GM18909 (cell line): ENCODE results near the gene PROM1.

Source experiments
- ATAC-seq: cut with Tn5 transposase; IDR thresholded peaks from one replicate; pipeline ENCODE4 v1.9.1; 2021; ENCODE audit warnings: mild to moderate bottlenecking; ENCODE audit not compliant: unreplicated experiment, poor library complexity

PROM1 gene

GRCh38 chr4:15955670-15956069, 128.2 kb downstream of the PROM1 start:
- ATAC-seq, result no peak

DNA sequence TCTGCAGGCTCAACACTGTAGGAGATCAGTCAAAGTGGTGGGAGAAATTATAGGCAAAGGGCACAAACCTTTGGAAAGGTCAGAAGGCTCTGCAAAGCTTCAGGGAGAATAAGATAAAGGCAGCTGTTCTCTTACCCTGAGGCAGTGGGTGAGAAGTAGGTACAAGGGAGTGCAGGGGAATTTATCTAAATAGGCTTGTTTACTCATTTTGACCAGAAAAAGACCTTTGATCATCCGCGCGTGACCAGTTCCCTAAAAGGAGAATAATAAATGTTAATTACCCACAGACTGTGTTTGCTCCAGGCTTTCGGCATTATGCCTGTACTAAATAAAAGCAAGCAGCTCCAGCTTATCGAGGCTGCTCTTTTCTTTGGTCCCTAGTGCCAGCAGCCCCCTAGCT, 130.2 kb downstream of the PROM1 start:
- no peak for ATAC-seq

DNA sequence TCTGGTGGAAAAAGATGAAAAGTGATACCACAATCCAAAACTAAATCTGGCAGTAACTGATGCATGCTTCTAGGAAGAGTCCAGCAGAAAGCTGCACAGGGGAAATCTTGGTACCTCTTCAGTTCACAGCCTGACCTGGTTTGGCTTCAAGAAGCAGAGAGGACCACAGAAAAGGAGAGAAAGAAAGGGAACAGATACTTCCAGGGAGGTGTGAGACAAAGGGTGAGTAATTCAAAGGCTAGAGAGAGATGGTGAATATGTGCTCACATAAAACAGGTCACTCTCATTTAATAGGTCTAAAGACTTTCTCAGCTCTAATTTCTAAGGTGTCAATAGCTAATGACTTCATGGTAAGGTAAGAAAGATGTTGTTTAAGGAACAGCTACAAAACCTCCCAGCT, 132.0 kb downstream of the PROM1 start:
- ATAC-seq, result no peak

- no peak for ATAC-seq
Measured at GRCh38 chr4:15948826-15949225, 135.0 kb downstream of the PROM1 start.

DNA sequence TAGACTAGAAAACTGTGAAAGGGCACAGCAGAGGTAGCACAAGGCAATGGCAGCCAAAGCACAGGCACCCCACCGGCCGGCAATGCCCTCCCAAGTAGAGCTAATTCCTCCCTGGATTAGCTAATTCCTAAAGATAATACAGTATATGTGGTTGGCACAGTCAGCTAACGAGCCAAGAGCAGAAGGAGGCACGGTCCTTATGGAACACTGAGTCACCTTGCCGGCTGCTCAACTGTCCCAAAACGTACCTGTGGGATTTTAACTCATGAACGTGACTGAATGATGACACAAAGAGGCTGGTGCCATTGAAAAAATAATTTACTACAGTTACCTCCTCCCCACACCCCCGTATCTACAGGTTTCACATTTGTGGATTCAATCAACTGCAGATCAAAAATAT, 136.1 kb downstream of the PROM1 start:
- ATAC-seq, result no peak

DNA sequence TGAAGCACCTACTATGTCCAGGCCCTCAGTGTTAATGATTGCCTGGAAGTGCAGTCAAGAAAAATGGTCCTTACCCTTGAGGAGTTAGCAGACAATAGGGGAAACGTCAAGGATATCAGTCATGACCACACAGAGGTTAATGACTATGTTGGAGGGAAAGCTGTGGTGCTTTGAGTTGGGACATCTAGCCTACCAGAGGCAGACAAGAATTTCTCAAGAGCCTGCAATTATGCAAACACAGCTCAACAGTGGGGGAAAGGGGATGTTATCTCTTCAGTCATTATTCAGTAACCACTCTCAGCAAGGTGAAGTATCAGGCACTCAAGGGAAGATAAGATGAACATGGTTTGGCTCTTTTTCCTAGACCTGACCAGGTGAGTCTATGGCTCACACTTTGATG, 138.3 kb downstream of the PROM1 start:
- ATAC-seq, result no peak

GRCh38 chr4:15944895-15945294, 138.9 kb downstream of the PROM1 start:
- ATAC-seq, result no peak

DNA sequence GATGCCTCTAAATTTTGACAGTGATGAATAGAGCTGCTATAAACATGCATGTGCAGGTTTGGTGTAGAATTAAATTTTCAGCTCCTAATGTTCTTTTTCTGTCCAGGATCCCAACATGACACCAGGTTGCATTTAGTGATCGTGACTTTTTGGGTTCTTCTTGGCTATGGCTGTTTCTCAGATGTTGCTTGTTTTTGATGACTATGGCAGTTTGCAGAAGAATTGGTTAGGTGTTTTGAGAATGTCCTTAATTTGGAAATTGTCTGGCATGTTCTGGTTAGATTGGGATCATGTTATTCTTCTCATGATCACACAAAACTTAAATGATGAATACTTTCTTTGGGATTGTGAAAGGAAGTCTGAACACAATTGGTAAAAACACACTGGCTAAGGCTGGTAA, 141.5 kb downstream of the PROM1 start:
- ATAC-seq, result no peak

DNA sequence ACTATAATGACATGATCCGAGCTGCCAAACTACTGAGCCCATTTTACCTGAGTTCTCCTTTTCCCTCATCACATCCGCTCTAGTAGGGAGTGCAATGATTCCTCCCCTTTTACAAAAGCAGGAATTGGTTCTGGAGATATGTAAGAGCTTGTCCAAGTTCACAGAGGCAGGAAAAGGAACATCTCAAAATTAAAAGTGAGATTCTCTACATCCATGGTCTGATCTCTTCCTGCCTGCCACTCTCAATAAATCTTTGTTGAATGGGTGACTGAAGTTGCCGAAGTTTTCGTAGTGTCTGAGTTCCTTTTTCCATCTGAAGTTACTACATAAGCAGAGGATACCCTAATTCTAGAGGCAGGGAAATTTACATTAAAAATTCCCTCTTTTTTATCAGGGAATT, 145.2 kb downstream of the PROM1 start, which contains the start of gene FGFBP1:
FGFBP1 (minus strand) TSS at position 101 of the 400 bp plus-strand sequence. CDS start 2,108 bp downstream, outside the sequence.
- no peak for ATAC-seq

- no peak for ATAC-seq
Measured at GRCh38 chr4:15938182-15938581, 145.6 kb downstream of the PROM1 start.

DNA sequence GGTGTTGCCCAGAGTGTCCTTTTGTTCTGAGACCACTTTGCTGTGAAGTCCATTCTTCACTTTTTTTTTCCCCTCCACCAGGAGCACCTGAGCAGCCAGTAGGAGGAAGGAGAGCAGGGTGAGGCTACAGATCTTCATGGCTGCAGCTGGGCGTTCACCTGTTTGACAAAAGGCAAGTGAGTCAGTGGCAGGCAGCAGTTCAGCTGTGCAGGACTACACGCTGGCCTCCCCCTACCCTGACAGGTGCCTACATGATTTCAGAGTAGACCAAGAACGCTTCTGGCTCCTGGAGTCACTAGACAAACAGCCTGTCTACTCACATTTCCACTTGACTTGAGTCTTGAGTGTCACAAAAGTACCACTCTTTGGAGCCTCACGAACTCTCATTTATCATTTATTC, 147.3 kb downstream of the PROM1 start:
- no peak for ATAC-seq

DNA sequence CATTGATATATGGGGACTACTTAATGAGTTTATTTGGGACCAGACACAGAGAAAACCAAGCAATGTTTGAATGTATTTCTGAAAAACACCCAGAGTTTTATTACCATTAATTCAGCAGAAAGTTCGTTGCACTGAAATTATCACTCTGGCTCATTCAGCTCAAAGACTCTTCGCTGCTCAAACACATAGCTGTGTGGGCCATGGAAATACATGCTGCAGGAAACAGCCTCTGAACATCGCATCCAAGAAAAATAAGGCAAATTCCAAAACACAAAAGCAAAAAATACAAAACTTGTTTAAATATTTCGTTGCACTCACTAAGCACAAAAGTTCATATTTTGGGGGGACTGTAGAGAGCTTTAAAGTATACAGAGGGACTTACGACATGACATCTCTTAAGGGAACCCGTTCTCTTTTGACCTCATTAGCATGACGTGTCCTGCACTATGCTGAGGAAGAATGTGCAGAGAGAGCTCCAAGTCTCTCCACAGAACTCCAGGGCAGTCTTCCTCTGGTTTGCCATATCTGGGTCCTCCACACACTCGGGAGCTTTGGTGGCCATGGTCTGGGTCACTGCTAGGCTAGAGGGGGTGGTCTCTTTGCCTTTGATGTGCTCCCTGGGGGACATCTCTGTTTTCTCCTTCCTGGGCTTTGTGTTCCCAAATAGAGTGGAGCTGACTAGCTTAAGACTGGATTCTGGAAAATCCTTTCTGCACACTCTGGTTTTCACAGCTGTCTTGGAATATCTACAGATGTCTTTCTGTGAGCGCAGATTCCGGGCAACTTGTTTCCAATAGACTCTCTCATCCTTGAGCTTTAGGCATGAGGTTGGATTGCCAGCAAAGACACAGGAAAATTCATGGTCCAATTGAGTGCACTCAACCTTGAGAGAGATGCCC, 148.1 kb downstream of the PROM1 start:
- no peak for ATAC-seq

GRCh38 chr4:15934259-15934658, 149.6 kb downstream of the PROM1 start:
- ATAC-seq, result no peak

- ATAC-seq, result no peak
Measured at GRCh38 chr4:15931451-15932210, 152.2 kb downstream of the PROM1 start.

DNA sequence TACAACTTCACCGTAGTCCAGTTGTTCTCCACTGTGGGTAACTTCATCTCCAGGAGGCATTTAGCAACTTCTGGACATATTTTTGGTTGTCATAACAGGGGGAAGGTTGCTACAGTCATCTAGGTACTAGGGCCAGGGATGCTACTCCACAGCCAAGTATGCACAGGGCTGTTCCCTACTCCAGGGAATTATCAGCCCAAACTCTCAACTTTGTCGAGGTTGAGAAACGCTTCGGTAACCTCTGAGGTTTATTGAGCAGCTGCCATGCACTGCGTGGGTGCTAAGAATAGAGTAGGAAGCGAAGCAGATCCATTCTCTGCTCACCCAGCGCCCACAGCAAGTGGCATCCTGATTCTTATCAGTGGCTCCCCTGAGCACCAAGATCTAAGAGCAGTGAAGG, 153.5 kb downstream of the PROM1 start:
- no peak for ATAC-seq

- ATAC-seq, result no peak
Measured at GRCh38 chr4:15929540-15929939, 154.3 kb downstream of the PROM1 start.

DNA sequence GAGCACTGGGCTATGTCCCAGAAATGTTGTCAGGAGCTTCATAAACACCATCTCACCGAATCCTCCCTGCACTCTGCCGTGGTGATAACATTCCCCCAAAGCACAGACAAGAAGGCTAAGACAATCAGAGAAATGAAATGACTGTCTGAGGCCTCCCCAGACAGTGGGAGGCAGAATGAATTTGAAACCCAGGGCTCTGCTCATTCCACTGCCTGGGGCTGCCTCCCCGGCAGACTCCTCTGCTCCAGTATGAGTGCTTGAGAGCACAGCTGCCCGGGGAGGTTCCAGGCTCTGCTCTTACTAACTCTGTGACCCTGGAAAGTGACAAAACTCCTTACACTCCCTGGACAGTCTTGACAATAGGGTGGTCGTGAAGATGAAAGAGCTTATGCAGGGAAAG, 154.9 kb downstream of the PROM1 start:
- ATAC-seq, result no peak

DNA sequence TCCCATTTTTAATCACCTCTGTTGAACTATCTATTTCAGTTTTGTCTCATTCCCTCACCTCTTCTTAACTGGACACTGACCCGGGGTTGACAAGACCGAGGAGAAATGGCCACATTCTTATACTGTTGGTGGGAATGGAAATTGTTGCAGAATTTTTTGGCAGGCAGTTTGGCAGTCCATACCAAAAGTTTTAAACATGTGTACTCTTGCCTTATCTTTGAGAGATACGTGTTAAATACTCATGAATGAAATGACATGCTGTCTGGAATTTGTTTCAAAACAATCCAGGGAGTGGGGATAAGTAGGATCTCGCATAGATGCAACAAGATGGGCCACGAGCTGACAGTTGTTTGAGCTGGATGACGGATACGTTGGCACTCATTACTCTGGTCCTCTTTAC, 157.3 kb downstream of the PROM1 start:
- ATAC-seq, result no peak

DNA sequence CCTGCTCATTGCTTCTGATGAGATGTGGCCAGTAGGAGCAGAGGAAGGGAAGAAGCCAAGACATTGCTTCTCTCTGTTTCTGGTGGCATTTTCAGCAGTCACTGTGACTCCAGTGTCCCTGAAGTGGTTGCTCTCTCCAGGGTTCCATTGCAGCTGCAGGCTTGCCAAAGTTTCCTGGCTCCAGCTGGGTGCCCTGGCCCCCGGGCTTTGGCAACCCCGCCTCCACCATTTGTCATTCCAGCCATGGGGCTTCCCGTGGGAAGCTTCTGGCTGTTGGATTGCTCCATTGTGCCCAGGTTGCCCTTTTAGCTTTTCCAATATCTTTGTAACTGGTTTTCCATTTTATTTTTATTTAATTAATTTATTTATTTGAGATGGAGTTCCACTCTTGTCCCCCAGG, 158.0 kb downstream of the PROM1 start:
- no peak for ATAC-seq

DNA sequence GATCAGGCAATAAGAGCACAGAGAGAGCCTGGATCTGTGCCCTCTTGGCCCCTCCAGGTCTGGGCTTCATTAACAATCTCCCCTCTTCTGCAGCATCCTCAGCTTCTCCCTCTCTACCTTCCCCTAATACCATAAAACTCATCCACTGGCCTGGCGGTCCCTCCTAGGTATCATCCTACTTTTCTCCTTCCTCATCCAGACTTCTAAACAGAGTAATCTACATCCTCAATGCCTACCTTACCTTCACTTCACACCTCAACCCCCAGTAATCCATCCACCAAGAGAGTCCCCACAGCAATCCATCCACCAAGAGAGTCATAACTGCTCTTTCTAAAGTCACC, 162.3 kb downstream of the PROM1 start:
- ATAC-seq, result no peak

DNA sequence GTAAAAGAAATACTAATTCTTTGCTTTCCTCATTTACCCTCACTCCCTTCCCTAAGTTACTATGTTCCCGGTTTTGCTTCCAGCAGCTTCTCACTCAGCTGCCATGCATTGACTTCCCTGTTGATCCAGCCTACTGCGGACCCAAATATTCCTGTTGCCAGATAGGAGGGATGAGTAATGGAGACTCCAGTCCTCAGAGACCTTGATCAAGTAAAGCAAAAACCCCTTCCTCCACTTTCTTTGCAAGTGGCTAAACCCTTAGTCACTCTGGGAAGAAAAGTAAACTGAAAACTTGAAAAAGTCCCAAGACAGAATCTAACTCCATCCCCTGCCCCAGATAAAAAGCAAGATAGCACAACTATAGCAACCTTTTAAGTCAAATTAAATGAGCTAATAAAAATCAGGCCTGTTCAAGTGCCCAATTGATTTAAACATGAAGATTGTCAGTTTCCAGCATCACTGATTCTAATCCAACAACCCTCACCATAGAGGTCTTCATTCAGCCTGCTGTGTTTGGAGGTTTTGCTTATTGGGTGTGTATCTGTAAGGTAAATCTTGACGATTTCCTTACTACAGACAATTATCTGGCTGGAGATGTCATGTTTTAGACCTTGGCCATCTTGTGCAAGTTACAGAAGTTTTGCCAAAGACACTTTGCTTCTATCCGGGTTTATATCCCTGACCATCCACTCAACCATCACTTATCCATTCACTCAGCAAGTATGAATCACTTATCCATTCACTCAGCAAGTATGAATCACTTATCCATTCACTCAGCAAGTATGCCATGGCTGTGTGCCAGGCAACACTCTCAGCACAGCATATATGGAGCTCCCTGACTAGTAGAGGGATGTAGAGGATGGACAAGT, 162.9 kb downstream of the PROM1 start:
- ATAC-seq, result no peak
